Stimulated activated CD4-positive, alpha-beta T cell treated with anti-CD3 and anti-CD28 coated beads, Interleukin-15, amount 100 ng/mL, for 48 hours (primary cell): ENCODE measurements around the gene TRIM65.
"Not testable (repeated sequence)": the region's sequence is repeated elsewhere in the genome, so short reads cannot be mapped to it uniquely, and the experiment has no call there.

Experiments
- DNase-seq, 2 donors: peaks; one replicate each; pipeline ENCODE4 v3.0.0-alpha.2; 2020; ENCODE audit warnings: low read depth in 2 of 2

TRIM65 gene

GRCh38 chr17:75876190-75876937 lies 20.4 kb downstream of the TRIM65 start:
- DNase-seq = peak in 1 of 2 donors; percentile 56

DNA sequence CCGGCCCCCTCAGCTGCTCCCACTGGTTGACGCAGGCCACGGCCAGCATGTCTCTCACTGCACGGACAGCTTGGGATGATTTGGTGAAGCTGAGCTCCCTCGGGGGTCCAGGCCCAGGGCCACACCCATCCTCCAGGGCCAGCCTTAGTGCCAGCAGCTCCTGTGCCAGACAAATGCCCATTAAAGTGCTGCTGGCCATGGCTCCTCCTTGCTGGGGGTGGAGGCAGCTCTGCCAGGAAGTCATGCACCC lies 20.9 kb downstream of the TRIM65 start:
- no peak for DNase-seq

GRCh38 chr17:75875182-75875939 lies 21.4 kb downstream of the TRIM65 start:
- no peak for DNase-seq

DNA sequence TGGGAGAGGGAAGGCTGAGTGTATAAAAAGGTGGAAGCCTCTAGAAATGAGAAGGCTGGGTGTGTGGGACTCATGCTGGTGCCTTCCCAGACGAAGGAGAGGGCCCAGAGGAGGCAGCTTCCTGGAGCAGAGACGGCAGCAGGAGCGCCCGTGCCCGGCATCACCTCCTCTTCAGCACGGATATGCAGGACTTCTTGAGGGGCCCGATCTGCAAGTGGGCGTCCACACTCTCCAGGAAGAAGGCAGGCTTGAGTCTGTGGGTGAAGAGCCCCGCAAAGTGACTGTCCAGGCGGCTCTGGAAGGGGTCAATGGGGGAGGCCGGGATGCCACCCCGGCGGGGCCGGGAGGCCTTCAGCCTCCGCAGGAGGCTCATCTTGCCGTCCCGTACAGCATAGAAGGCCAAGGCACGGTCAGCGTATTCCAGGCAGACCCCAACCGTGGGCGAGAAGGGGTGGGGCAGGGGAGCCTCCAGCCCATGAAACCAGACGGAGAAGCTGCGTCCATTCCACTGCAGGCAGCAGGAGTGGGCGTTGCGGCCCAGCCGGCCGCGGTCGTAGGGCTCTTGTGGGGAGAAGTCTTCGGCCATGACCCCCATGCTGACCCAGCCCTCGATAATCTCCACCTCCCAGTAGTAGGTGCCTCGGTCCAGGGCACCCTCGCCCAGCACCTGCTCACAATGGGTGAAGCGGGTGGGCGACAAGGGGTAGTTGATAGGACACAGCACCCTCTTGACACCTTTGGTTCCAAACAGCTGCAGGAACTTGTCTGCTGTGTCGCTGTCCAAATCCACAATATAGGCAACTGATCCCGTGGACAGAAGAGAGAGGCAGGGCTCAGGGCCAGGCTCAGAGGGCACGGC lies 22.2 kb downstream of the TRIM65 start:
- no peak for DNase-seq

- no peak for DNase-seq
Observed at GRCh38 chr17:75873587-75874322, 23.0 kb downstream of the TRIM65 start.

DNA sequence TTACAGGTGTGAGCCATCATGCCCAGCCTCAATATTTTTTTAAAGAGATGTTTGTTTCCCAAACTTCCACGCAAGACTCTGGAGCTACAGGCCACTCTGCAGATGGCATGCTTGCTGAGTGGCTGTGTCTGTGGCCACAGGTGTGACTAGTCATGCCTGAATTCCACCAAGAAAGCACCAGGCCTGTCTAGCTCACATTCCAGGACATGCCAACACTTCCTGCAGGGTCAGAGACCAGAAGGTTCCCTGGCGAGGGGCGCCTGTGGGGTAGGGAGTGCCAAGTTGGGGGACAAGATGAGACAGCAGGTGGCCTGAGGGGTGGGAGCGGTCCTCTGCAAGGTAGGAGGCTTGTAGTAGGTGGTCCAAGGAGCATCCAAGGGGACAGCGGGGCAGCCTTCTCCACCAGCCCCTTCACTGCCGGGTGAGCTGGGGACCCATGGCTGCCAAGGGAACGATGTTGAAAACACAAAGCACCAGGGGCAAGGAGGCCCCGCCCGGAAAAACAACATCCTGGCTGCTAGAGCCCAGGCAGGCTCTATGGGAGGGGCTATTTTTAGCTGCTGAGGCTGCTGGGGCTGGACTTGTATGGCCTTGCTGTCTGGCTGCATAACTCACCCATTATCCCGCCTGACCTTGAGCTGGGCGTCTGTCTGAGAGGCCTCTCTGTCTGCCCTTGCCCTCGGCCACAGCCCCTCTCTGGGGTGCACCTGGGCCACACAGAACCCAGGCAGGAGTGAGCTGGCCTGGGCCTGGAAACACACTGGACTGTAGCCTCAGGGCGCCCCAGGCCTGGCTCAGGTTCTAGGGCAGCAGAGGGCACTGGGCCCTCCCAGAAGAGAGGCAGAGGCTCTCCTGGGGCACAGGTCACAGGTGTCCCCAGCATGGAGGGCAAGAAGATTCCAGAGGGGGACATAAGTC lies 24.1 kb downstream of the TRIM65 start:
- no peak for DNase-seq

DNA sequence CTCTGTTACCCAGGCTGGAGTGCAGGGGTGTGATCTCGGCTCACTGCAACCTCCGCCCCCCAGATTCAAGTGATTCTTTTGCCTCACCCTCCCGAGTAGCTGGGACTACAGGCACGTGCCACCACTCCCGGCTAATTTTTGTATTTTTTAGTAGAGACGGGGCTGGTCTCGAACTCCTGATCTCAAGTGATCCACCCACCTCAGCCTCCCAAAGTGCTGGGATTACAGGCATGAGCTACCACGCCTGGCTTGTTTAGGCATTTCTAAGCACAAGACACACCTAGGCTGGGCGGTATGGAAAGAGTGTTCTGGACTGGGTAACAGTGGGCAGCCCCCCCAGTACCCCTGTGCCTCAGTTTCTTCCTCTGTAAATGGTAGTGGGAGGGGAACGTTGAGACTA lies 26.5 kb downstream of the TRIM65 start:
- not testable (repeated sequence) for DNase-seq

DNA sequence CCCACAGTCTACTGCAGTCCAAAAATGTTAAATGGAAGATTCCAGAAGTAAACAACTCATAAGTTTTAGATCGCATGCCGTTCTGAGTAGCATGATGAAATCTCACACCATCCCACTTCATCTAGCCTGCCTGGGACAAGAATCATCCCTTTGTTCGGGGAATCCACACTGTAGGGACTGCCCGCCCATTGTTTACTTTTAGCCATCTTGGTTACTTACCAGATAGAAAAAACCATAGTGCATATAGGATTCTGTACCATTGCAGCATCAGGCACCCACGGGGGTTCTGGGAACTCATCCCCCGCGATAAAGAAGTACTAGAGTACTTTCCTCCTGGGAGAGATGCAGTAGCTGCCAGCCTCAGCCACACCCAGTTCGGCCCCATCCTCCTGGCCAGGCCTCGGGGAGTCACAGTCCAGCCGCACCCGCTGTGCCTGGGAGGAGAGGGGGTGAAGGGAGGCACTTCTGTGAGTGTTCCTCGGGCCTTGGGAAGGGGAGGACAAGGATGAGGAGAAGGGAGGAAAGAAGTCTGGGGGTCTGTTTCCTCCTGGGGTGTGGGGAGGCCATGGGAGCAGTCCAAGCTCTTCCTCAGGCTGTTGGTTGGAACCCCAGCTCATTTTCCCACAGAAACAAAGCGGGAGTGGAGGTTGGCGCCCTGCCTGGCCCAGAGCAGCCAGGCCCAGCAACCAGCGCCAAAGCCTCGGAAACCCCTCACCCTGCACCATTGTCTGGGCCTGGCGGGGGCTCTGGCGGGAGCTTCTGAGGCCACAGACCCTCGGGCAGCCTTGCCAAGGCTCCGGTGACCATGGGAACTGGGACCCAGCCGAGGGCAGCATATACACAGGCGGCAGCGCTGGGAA lies 27.2 kb downstream of the TRIM65 start:
- DNase-seq = no peak

GRCh38 chr17:75868730-75869281 lies 27.9 kb downstream of the TRIM65 start:
- not testable (repeated sequence) for DNase-seq

DNA sequence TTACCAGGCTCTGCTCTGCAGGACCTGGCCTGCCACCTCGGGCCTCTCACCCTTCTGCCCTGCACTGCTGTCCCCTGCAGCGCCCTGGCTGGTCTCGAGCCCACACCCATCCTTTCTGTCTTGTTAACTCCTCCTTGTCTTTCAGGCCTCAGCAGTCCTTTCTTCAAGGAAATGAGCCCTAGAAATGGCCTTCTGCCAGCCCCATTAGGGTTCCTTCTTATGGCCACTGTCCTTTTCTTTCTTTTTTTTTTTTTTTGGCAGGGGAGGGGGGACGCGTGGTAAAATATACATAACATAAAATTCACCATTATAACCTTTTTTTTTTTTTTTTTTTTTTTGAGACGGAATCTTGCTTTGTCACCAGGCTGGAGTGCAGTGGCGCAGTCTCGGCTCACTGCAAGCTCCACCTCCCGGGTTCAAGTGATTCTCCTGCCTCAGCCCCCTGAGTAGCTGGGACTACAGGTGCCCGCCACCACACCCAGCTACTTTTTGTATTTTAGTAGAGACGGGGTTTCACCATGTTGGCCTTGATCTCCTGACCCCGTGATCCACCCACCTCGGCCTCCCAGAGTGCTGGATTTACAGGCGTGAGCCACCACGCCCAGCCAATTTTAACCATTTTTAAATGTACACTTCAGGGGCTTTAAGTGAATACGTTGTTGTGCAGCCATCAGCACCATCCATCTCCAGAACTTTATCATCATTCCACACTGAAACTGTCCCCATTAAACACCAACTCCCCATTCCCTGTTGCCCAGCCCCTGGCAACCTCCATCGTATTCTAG lies 31.2 kb downstream of the TRIM65 start:
- DNase-seq = not testable (repeated sequence)

- not testable (repeated sequence) for DNase-seq
Observed at GRCh38 chr17:75864887-75865286, 31.9 kb downstream of the TRIM65 start.

DNA sequence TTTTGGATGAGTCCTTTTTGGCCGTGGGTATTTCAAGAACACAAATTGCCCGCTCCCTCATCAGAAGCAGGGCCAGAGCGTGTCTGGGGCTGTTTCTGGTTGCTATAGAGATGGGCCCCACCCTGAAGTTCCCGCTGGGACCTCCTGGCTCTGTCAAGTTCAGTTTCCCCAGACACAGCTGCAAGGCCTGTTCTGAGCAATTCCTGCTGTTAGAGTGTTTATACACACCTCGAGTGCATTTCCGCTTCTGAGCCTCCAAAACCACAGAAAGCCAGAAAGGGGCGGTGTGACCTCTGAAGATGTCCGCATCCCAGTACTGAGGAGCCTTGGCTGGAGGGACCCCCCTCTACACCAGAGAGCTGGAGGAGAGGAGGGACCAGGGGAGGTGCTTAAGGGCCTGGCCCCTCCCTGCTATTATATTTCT lies 32.3 kb downstream of the TRIM65 start:
- DNase-seq = no peak

GRCh38 chr17:75861927-75862317 lies 34.8 kb downstream of the TRIM65 start:
- no peak for DNase-seq

DNA sequence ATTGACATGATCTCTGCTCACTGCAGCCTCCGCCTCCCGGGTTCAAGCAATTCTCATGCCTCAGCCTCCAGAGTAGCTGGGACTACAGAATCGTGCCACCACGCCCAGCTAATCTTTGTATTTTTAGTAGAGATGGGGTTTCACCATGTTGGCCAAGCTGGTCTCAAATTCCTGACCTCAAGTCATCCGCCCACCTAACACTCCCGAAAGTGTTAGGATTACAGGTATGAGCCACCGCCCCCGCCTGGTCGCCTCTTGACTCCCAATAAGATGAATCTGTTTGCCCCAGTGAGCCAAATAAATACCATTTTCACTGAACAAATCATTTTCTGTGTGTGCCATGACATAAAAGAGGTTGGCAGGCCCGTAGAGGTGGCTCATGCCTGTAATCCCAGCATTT lies 37.4 kb downstream of the TRIM65 start:
- DNase-seq = not testable (repeated sequence)

GRCh38 chr17:75856062-75856756 lies 40.5 kb downstream of the TRIM65 start:
- DNase-seq = no peak

GRCh38 chr17:75855310-75856061 lies 41.3 kb downstream of the TRIM65 start, which contains the start of gene WBP2:
WBP2 (minus strand) TSS chr17:75855335; CDS start chr17:75855297, 38 bp downstream.
- peak; percentile 98 for DNase-seq

- DNase-seq = no peak
Observed at GRCh38 chr17:75854881-75855309, 41.9 kb downstream of the TRIM65 start.
